PC-3 (cell line): ENCODE data around the gene PPP1R12A.

ENCODE experiments used
- CTCF ChIP-seq: fragments of 300-600 bp; sonication (generic); conservative IDR thresholded peaks from 2 replicates; pipeline ENCODE4 v1.5.1; 2017; ENCODE audit warnings: antibody characterized with exemption, low read depth, mild to moderate bottlenecking, low read length
- EZH2 ChIP-seq: fragments of 300-600 bp; sonication (generic); IDR thresholded peaks from one replicate; pipeline ENCODE4 v1.6.1; 2017; ENCODE audit warnings: antibody characterized with exemption, mild to moderate bottlenecking, low read length; ENCODE audit not compliant: unreplicated experiment
- EZH2phosphoT487 ChIP-seq: fragments of 300-600 bp; sonication (generic); IDR thresholded peaks from 2 replicates; pipeline ENCODE4 v1.6.1; 2018; ENCODE audit warnings: mild to moderate bottlenecking, antibody characterized with exemption, low read length, borderline replicate concordance

GRCh38 chr12:79766705-79767464 is 168.0 kb downstream of the PPP1R12A start:
- TF ChIP-seq CTCF = no peak
- TF ChIP-seq EZH2 = no peak
- no peak for TF ChIP-seq EZH2phosphoT487
